Measurements from ENCODE around the gene FBXO36.

Gene FBXO36

DNA sequence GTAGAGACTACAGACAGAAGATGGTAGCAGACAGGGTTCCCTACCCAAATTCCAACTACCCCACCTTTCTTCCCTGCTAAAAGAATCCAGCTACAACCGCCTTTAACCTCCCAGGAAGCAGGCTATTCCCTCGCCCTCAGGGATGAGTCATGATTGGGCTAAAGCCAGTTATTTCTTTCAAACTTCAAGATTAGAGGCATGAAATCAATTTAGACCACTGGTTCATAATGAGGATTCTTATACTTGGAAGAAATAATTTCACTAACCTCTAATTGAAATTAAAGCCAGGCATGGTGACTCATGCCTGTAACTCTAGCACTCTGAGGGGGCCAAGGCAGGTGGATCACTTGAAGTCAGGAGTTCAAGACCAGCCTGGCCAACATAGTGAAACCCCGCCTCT is 20.5 kb upstream of the FBXO36 start:
- TF ChIP-seq, protein P1, sequence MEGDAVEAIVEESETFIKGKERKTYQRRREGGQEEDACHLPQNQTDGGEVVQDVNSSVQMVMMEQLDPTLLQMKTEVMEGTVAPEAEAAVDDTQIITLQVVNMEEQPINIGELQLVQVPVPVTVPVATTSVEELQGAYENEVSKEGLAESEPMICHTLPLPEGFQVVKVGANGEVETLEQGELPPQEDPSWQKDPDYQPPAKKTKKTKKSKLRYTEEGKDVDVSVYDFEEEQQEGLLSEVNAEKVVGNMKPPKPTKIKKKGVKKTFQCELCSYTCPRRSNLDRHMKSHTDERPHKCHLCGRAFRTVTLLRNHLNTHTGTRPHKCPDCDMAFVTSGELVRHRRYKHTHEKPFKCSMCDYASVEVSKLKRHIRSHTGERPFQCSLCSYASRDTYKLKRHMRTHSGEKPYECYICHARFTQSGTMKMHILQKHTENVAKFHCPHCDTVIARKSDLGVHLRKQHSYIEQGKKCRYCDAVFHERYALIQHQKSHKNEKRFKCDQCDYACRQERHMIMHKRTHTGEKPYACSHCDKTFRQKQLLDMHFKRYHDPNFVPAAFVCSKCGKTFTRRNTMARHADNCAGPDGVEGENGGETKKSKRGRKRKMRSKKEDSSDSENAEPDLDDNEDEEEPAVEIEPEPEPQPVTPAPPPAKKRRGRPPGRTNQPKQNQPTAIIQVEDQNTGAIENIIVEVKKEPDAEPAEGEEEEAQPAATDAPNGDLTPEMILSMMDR (IDR thresholded peaks at IDR 0.05): no peak

DNA sequence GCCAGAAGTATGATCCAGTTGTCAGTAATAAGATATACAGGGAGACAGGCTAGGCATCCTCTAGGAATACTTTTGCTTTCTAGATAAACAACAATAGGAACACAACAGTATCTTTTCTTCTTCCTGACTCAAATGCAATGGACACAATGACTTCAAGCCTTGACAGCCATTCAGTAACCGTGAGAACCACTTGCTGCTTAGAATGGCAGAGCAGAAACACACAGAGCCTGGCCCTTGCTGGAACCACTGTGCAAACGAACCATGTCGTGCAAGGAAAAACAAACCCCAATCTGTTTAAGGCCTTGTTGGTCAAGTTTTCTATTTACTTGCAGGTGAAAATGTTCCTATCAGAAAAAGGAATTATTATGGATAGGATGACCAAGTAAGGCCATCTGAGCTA is 19.3 kb upstream of the FBXO36 start:
- TF ChIP-seq, protein P1 (IDR thresholded peaks at IDR 0.05): no peak

DNA sequence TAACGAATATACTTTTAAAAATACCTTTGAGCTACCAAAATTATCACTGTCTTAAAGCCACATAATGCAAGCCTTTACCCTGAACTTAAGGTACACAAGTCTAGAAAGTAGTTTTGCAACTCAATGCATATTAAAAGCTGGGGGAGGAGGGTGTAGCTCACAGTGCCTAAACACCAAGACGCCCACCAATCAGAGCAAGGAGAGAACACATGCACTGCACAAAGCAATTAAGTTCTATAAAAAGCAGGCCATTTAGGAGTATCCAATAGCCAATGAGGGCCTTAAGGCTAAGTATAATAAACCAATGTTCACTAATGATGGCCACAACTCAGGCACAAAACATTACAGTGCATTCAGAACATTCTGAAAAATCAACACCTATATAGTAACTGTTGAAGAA is 16.7 kb upstream of the FBXO36 start:
- TF ChIP-seq, protein P1 (IDR thresholded peaks at IDR 0.05): no peak

DNA sequence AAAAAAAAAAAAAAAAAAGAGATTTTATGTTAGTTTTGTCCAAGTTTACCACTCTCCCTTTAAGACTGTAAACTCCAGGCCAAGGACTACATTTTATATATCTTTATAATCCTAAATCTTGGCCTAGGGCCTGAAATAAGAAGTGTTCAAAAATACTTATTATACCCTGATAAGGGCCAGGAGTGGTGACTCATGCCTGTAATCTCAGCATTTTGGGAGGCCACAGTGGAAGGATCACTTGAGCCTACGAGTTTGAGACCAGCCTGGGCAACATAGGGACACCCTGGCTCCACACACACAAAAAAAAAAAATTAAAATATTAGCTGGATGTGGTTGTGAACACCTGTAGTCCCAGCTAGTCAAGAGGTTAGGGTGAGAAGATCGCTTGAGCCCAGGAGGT is 13.2 kb upstream of the FBXO36 start:
- TF ChIP-seq, protein P1 (IDR thresholded peaks at IDR 0.05): no peak

DNA sequence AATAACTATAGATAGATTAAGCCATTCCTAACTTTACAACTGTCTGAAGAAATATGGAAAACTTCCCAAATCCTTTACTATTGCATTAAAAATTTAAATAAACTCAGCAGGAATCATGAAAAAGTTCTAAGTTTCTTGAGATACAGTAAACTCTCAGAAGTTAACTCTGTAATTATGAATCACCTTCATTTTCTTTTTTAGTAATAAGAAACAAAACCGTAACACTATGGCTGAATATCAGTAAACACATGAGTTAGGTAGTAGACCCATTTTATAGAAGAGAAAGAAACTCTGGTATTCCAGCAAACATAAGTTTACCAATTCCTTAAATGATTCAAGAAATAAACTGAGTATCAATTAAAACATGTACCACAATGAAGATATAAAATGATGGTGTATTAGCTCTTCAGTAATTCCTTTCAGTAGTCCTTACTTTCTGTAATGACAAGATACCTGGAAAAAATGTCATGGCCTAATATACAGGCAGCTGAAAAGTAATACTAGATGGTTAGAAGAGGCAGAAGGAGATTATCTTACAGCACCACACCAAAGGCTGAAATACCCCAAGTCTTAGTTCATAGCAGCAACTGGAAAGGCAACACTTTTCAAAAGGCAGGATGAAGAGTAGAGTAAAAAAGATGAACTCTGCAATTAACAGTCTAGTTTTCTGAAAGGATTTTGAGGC is 12.0 kb upstream of the FBXO36 start:
- TF ChIP-seq, protein P1 (IDR thresholded peaks at IDR 0.05): no peak

DNA sequence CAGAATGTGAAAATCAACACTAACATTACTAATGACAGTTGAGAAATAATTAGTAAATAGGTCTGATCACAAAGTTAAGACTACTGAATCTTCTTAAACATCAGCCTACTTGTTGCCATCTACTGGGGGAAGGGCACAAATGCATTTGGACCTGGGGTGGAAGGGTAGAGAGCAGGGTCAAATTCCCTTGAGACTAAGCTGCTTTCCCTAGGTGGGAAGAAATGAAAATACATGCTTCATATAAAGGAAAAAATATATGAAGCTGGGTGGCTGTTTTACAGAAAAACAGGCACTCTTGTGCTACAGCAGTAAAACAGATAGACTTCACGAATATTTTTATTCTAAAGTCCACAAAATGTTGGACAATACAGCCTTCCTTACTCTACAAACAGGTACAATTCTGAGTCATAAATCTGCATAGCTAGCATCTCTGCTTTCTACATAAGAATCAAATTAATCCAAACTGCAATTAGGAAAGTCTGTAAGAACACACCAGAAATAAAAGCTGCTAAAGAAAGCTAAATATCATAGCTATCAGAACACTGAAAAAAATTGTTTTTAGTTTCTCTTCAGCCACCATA is 11.4 kb upstream of the FBXO36 start:
- TF ChIP-seq, protein P1 (IDR thresholded peaks at IDR 0.05): peak; percentile 53; the same call in 1 of the 2 replicates

DNA sequence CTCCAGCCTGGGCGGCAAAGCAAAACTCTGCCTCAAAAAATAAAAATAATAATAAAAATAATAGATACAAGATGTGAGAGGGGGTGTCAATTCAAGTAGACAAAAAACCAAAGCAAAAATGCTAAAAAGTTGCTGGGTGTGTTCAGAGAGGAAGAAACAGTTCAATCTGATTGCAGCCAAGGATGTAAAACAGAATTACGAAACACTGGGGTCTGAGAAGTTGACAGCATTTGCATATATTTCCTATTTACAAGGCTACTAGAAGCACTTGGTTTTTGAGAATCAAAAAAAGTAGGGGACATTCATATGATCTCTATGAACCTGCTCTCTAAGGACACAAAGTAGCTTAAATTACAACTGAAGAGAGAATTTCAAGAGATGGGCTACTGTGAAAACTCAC is 8.1 kb upstream of the FBXO36 start:
- TF ChIP-seq, protein P1 (IDR thresholded peaks at IDR 0.05): no peak
